ENCODE measurements around the gene LTBP2.

Gene LTBP2

DNA sequence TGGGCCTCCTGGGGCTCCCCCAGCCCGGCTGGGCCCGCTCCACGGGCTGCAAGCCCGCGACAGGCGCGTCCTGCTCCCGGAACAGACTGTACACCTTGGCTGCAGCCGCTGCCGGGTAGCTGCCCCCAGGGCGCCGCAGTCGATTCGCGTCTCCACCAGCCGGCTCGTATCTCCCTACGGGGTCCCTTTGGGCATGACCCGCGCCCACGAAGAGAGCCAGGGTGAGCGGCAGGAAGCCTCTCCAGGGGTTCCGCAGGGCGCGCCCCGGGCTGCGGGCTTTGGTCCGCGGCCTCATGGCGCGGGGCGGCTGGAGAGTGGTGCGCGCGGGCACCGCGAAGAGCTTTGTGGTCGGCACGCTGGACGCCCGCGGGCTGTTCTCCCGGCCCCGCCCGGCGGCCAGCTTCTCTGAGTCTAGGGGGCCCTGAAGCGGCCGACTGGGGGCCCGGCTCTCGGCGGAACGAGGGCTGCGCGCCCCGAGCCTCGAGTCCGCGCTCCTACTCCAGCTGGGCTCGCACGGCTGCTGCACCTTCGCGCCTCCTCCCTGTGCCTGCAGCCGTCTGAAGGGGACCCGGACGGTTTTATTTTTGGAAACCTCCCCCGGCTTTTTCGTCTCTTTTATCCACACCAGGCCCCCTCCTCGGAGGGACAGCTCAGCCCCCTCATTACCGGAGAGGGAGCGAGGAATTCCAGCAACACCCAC lies at the start of gene LTBP2:
Gene LTBP2 (minus strand): TSS at position 588 of the 700 bp plus-strand sequence. CDS start 293 bp downstream, at position 295.
- DNase-seq: no peak

DNA sequence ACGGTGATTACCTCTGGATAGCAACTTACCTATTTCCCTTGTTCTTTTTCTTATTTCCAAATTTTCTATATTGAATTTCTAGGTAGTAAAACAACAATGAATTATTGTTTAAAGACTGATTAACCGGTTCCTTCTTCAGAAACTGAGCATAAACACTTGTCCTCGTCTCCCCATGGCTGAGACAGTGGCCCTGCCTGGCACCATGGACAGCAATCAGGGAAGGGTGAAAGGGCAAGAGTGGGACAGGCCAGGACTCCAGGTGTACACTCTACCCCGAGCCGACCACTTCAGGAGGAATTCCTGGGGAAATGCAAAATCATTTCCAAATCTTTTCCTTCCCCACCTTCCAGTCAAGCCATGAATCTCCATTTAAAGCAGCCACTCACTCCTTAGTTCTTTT lies 48.8 kb upstream of the LTBP2 start:
- no peak for DNase-seq

DNA sequence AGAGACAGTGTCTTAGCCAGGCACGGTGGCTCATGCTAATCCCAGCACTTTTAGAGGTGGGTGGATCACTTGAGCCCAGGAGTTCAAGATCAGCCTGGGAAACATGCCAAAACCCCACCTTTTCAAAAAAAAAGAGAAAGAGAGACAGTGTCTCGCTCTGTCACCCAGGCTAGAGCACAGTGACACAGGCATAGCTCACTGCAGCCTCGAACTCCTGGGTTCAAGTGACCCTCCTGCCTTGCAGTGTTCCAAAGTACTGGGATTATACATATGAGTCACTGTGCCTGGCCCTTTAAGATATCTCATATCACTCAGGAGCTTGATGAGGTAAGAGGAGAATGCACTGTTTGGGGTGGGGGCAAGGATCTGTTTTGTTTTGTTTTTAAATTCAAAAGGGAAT lies 48.1 kb upstream of the LTBP2 start:
- DNase-seq: no peak

DNA sequence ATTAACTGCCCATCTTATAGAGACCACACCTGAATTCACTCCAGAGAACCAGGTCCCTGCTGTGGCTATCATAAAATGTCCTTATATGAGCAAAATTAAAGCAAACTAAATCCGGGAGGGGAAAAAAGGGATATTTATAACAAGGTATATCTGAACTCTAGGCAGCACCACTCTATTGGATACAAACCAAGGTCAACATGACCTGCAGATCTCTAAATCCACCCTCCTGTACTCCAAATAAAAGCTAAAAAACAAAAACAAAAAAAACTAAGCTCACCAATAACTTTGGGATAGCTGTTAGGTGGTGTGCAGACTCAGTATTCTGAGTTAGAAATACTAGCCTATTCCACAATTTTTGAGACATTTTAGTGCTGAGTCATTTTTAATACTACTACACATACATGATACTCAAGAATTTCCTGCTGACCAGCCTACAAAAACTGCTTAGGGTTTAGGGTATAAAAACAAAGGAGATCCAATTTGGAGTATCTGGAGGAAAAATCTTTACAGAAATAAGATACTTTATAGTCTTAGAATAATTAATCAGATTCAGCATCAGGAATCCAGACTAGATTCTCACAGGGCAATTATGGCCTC lies 46.6 kb upstream of the LTBP2 start:
- no peak for DNase-seq

DNA sequence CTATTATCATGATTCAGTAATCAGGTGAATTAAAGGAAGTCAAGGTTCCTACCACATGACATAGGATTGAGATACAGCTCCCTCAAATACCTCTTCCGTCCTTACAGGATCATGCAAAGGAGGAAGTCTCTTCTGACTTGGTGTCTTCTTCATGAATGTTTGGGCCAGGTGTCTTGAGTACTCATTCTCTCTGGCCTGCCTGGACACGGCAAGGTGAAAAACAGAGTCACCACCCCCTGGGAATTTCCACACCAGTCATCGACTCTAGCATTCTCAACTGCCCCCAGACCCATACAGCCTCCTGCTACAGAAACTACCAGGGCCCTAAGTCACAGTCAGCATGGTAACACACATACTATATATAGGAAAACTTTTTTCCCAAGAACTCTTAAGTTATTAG lies 44.9 kb upstream of the LTBP2 start:
- DNase-seq: no peak

DNA sequence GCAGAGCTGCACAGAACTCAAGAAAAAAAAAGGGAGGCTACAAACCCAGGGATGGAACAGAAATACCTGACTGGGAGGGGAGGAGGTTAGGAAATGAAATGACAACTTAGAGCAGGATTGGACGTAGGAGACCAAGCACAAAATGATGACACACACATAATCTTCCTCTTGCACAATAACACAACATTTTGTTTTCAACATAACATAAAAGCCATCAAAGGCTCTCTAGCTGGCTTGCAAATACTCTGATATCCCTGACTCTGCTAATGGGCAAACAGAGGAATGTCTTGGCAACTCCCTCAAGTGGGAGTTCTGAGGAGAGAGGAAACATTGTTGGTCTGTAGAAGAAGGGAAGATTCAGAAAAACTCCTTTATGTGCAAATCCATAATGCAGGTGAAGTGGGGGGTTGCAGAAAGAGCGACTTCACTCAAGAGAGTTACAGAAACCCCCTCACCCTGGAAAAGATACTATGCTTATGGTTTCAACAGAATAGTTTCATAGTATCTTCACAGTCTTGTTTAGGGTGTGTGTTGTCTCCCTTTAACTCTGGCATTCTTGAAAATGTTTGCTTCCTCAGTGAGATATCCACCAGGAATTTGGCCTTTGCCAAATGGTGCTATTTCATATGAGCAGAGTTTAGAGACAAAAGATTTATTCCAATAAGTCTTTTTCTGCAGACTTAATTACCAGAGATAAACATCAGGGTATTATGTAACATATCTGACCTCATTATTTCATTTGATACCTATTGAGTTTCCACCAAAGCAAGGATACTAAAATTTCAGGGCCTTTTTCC lies 43.8 kb upstream of the LTBP2 start:
- DNase-seq: no peak

DNA sequence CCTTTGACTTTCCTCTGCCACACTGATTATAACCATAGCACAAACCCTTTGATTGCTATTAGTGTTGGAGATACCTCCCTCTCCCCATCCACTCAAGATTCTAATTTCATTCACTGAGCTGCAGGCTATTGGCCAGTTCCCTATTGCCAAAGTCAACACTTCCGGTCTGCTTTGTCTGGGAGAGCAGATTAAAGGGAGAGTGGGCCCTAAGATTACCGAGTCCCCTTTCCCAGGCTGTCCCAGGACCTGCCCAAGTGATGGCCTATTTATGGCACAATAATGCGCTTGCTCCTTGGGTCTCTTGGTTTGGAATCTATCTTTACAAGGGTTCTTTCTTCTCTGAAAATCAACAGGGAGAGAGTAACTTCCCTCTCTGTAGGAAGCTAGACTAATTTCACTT lies 42.9 kb upstream of the LTBP2 start:
- no peak for DNase-seq

DNA sequence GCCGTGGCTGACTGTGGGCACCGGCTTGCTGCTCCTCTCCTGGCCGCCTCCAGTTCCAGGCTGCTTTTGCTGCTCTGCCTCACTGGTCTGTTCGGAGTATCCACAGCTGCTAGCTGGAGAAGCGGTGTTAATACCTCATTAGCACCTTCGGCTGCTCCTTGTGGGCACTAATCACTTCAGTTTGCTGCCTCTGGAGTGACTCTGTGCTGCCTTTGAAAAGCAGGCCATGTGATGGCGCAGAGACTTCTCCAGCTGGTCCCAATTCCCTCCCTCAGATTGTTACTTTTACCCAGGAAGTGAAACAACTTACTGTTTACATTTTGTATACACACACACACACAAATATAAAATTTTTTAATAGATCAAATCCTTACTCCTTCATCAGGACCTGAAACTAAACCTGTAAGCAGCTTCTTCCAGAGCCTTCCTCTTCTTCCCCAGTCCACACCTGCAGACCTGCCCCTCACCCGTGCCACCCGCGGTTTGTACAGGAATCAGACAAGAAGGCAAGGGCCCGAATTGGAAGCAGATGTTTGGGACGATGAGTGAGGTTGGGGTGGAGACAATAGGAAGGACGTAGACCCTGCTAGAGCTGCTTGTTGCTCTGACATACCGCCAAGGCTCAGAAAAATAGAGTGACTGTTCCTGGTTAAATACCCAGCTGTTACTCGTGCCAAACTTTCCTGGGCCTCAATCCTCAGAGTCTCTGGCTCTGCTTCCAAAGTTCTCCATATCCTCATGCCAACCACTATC lies 41.5 kb upstream of the LTBP2 start:
- DNase-seq: no peak

DNA sequence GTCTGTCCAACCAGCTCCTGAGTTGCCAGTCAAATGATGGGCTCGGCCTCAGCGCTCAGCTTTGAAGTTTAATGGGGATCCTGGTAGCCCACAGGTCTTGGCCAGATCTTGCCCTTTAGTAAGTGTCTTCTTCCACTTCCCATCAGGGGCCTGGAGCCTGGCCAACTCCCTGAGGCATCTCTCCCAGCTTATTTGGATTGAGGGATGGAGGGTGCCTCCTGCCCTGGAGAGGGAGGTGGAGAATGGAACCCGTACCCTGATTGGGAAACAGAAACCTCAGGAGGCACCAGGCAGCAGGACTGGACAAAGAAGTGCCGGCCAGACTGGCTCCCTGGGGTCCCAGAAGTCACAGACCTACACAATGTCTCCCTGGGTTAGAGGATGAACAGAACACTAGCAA lies 40.5 kb upstream of the LTBP2 start:
- no peak for DNase-seq

DNA sequence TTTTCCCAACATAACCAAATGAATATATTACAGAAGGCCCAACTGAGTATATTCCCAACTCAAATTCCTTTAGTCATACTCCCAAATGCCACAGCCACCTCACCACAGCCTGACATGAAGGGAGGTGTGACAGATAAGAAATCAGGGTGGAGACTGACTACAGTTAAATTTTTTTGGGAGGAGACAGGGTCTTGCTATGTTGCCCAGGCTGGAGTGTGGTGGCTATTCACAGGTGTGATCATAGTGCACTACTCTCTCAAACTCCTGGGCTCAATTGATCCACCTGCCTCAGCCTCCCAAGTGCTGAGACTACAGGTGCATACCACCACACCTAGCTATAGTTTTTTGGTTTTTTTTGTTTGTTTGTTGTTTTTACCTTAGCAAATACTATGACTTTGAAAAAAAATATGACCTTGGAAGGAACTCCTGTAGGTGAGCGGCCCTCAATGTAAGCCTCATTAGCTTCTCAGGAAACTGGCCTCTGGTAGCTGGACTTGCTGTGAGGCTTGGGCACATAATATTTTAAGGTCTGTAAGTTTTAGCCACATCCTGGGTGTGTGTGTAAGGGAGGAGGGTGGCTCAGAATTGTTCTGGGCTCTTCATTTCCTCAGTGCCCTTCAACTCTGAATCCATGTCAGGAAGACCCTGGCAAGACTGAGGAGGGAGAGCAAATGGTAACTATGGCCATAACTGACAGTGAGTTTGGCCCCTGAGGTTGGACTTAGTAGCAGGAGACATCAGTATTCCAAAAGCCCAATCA lies 39.1 kb upstream of the LTBP2 start:
- no peak for DNase-seq

DNA sequence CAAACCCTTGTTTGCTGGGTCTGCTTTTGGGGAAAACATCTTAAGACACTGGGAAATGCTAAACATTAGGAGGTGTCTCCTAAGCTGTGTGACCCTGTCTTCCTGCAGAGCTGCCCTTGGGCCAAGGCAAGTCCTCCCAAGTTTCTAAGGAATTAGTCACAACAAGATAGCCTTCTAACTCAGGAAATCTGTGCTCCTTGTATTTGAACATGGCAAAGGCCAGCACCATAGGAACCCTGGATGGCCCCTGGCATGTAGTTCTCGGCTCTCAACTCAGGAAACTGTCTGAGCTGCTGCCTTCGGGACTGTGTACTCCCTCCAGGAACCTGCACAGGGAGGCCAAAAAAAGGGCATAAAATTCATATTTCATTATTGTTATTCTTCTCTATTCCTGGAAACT lies 37.6 kb upstream of the LTBP2 start:
- DNase-seq: no peak

DNA sequence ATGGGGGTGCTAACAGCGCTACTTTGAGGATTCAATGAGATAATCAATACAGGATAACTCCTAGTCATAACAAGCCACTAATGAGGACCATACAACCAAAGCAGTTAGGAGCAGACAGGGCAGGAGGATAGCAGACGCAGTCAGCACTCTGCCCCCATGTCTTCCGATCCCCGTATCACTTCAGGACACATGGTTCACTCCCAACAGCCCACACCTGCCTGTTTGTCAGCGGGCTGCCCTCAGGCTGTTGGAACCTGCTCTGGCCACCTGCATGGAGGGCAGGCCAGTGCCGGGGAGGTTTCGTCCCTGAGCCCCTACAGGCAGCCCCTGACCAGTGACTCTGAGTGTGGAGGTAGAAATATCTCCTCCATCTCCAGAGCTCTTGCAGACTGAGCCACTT lies 37.1 kb upstream of the LTBP2 start:
- DNase-seq: no peak

DNA sequence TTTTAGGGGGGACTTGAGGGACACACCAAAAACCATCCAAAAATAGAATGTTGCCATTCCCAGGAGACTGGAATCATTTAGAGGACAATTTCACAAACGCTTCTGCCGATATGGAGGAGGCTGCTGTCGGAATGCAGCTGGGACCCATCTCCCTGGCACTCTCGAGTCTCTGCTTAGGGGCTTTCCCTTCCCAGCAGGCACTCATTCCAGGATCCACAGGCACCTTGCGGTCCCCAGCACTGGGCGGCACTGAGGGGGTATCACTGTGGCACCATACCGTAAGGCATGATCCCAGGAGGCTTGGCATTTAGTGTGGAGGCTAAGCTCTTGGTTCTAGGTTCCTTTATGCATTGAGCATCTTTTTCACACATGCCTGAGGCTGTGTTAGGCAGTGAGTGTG lies 36.6 kb upstream of the LTBP2 start:
- DNase-seq: no peak

DNA sequence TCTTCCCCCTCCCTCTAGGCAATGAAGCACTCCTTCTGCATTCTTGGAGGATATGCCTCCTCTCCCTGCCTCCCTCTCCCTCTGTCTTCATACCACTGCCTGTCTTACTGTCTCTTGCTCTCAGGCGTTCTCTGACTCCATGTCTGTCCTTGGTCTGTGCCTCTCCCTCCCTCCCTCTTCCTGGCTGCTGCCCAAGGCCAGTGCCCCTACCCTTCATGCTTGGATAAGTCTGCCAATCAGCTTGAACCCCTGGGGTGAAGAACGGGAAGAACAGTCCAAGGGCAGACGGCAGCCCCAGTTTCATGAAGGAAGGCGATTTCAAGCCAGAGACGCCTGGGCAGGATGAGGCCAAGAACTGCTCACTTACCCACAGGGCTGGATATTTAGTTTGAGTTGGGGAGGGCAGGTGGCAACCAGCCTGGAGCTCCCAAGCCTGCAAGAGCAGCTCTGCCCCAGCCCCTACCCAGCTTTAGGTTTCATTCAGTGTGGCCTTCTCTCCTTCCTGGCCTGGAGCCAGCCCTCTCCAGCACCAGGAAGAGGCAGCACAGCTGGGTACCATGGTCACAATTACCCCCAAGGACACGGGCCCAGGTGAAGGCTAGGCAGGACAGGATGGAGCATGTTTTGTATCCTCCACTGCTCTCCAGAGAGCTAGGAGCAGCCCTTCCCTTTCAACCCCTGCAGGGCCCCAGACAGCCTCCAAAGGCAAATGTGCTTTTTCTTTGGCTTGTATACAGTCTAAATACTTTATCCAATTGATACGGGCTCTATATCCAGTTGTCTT lies 35.8 kb upstream of the LTBP2 start:
- DNase-seq: no peak

DNA sequence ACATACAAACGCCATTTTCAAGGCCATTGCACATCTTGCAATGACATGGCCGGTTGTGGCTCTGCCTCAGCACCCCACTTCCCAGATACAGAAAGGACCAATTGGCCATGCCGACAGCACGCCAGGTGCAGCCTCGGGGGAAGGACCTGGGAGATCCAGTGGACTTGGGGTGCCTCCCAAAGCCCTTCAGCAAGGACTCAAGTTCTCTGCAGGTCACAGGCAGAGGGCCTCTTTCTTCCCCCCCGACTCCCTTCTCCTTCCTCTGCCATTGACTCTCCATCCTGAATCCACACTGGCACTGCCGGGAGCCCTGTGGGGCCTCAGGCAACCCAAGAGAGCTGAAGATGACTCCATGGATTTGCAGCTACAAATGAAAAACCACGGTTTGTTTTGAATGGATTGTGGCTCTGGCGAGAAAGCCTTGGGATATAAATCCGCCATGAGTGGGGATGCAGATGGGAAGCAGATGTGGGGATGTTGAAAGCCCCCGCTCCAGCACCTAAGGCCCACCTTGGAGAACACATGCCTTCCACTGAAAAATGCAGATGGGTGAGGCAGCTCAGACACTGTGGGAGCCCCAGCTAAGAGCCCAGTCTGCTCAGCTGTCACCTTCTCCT lies 35.1 kb upstream of the LTBP2 start:
- no peak for DNase-seq

DNA sequence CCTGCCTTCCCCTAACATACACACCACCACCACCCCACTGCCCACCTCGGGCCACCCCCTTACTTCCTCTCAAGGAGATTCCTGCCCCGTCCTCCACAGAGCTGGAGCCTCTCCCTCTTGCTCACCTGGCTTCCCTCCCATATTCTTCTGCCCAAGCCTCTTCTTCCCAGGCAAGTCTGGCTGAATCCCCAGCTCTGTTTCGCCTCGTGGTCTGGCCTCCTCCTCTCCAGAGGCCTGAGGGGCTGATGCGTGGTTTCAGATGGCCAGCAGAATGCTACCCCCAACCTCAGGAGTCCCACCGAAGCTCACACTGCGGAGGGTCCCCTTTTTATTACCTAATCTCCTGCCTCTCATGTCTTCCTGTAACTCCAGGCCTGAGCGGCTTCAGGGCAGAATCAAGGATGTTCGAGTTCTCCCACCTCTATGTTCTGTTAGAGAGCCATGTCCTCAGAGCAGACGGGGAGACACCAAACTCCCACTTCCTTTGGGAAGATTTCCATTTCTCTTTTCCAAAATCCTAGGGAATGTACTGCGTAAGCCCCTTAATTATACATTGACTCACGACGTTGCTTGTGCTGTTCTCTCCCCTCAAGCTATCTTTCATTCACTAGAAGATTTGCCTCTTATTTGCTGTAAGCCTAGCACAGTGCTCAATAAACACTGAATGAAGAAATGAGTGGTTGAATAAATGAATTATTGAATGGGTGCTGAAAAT lies 33.9 kb upstream of the LTBP2 start:
- DNase-seq: no peak

DNA sequence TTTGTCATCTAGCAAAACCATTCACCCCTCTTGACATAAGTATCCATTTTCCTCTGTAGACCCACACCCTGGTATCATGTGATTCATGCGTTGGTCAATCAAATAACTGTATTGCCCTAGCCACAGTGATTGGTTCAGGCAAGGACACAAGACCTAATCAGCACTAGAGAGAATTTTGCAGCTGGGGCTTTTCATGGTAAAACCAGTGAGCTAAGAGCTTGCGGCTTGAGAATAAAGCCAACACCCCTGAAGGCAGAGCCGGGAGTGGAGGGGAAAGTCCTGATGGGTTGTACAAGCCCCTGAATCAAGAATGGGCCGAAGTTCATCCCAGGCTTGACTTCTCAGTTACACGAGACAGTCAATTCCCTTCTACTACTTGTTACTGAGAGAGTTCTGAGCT lies 33.2 kb upstream of the LTBP2 start:
- no peak for DNase-seq

DNA sequence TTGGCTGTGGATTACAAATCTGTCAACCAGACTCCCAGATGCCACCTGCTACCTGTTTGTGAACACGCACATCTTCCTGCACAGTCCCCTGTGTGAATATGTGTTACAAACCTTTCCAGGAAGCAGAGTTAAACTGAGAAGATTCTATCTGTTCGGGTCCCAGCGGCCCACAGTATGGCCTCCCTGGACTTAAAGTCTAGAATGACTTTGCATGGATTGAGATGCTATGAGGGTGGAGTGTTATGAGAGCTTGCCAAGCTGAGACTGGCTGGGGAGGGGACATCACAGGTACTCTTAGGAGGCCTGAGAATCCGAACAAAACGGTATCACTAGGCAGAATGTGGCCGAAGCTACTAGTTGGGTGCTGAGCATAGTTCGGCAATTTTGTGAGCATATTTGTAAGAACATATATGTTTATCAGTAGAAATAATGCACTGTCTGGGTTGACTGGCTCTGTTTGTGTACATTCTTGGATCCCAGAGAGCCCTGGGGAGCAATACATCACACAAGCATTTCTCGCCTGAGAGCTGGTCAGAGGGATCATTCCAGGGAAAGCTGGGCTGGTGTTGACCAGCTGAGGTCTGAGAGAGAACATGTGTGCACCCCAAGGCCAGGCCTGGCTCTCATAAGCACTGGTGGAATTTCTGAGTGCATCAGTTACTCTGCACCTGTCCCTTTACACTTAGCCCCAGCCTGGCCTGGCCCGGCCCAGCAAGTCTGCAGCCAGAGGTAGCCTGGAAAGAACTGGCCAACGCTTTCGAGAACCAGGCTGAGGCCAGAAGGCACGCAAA lies 29.8 kb upstream of the LTBP2 start:
- no peak for DNase-seq

DNA sequence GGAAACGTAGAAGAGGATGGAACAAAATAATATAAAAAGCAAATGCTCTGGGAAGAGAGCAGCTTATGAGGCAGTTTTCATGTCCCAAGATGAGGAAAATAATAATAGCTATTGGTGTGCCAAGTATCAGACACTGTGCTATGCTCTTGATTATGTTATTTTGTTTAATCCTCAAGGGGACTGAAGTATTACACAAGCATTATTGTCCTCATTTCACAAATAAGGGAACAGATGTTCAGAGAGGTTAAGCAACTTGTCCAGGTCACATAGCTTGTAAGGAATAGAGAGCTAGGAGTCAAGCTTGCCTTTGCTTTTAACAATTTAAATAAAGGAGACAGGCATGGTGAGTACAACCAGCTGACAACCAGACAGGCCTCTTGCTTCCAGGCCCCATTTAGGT lies 26.9 kb upstream of the LTBP2 start:
- DNase-seq: no peak

DNA sequence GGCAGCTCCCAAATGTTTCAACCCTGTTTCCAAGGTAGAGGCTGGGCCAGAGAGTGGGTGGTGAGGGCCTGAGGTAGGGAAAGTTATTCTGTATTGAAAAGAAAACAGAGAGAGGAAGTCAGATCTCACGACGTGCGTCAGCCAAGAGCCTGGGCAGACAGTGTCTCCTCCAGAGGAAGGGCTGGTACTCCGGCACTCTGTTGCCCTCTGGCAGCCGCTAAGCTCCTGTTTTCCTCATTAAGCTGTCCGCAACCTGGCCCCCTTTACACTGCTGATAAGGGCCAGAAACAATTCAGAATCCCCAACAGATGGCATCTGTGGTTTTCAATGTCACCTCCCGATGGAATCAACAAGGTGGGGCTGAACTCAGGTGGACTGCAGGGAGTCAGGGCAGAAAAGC lies 26.0 kb upstream of the LTBP2 start:
- no peak for DNase-seq
